ENCODE data around the gene MACC1. TPM values are rescaled to one million over a fixed set of nuclear protein-coding genes. Genes with fewer than 3 reads are reported as not detected.

The MACC1 gene
- total RNA-seq, 4 donors from 2014 or later = 0.33 to 11.6 (median 0.44) TPM; not detected in 1

DNA sequence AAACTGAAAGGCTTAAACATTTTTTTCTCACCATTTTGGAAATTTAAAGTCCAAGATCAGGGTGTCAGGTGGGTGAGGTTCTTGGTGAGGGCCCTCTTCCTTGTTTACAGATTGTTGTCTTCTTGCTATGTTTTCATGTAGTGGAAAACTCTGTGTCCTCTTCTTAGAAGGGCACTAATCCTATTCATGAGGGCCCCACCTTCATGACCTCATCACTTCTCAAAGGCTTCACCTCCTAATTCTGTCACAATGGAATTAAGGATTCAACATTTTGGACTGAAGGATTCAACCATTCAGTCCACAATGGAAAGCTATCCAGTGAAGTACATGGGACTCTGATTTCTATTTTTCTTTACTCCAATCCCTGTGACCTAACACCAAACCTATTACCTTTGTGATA, 27.3 kb downstream of the MACC1 start:
- TF ChIP-seq CTCF (IDR thresholded peaks at IDR 0.05; ENCODE audit: low read depth) = no peak

- no peak for TF ChIP-seq CTCF (IDR thresholded peaks at IDR 0.05; ENCODE audit: low read depth)
Observed at GRCh38 chr7:20188567-20188966, 28.6 kb downstream of the MACC1 start.

DNA sequence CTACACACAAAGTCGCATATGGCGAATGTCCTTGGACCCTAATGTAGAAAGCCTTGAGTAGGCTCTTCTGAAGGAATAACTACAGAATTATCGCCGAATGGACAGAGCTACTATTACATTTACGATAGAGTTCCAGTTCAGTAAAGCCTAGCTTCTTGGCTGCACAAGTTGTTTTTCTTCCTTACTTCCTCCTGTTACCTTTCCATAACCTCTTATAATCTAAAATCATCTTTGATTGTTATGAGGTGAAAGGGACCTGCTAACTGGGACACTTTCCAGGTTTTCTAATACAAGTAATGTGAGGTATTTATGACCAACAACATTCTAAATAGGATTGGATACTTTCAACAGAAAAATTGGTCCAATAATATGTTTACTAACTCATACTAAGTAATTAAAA, 31.2 kb downstream of the MACC1 start:
- no peak for TF ChIP-seq CTCF (IDR thresholded peaks at IDR 0.05; ENCODE audit: low read depth)

GRCh38 chr7:20183086-20183485, 34.1 kb downstream of the MACC1 start:
- no peak for TF ChIP-seq CTCF (IDR thresholded peaks at IDR 0.05; ENCODE audit: low read depth)

DNA sequence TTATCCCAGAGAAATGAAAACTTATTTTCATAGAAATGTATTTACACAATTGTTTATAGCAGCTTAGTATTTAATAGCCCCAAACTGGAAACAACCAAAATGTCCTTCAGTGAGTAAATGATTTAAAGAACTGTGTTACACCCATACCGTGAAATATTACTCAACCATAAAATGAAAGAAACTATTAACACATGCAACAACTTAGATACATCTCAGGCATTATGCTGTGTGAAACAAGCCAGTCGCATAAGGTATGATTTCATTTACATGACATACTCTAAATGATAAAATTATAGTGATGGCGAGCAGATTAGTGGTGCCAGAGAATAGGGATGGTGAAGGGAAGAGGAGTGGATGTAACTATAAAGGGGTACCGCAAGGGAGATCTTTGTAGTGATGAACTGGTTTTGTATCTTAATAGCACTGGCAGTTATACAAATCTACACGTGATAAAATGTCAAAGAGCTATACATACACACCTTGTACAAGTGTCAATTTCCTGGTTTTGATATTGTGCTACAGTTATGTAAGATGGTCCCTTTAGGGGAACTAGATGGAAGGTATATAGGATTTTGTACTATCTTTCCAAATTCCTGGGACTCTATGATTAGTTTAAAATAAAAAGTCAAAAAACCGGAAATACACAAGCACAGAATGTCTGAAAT, 40.5 kb downstream of the MACC1 start:
- no peak for TF ChIP-seq CTCF (IDR thresholded peaks at IDR 0.05; ENCODE audit: low read depth)

- no peak for TF ChIP-seq CTCF (IDR thresholded peaks at IDR 0.05; ENCODE audit: low read depth)
Observed at GRCh38 chr7:20173828-20174227, 43.4 kb downstream of the MACC1 start.

- TF ChIP-seq CTCF (IDR thresholded peaks at IDR 0.05; ENCODE audit: low read depth) = no peak
Observed at GRCh38 chr7:20172736-20173334, 44.3 kb downstream of the MACC1 start.

Data from subcutaneous adipose tissue (tissue), 4 donors.